Adipocyte (in vitro differentiated cells): ENCODE data around the gene TALDO1.

Experiments used
- DNase-seq: peaks from one replicate; pipeline ENCODE4 v3.0.0-alpha.2; 2015; ENCODE audit warnings: low read depth
- H3K27me3 ChIP-seq: replicated peaks from 2 replicates; pipeline ENCODE4 v1.7.0; 2013; ENCODE audit warnings: mild to moderate bottlenecking, low read length, moderate library complexity; ENCODE audit not compliant: control insufficient read depth, insufficient read depth
- H3K36me3 ChIP-seq: 2 replicates; pipeline ENCODE4 v1.7.0; 2013; ENCODE audit warnings: low read length, mild to moderate bottlenecking, moderate library complexity; ENCODE audit not compliant: control insufficient read depth, insufficient read depth, severe bottlenecking
- H3K4me1 ChIP-seq: 2 replicates; pipeline ENCODE4 v1.7.0; 2013; ENCODE audit warnings: mild to moderate bottlenecking, low read length, moderate library complexity; ENCODE audit not compliant: control insufficient read depth, insufficient read depth
- H3K4me3 ChIP-seq: 2 replicates; pipeline ENCODE4 v1.7.0; 2013; ENCODE audit warnings: mild to moderate bottlenecking, low read length, moderate library complexity
- H3K9ac ChIP-seq: 2 replicates; pipeline ENCODE4 v1.7.0; 2013; ENCODE audit warnings: mild to moderate bottlenecking, low read length, moderate library complexity
- H3K9me3 ChIP-seq: 2 replicates; pipeline ENCODE4 v1.7.0; 2013; ENCODE audit warnings: mild to moderate bottlenecking, low read length, moderate library complexity; ENCODE audit not compliant: control insufficient read depth

TALDO1 gene

GRCh38 chr11:704781-705645 lies 42.3 kb upstream of the TALDO1 start:
- Histone ChIP-seq H3K4me3 (peak overlapping the region; percentile 74), H3K9me3 (no peaks in the 10 kb centered on the region), H3K36me3 (peaks cover 19% of the 10 kb centered on the region), H3K27me3 (no peaks in the 10 kb centered on the region), H3K9ac (peak overlapping the region; percentile 95), H3K4me1 (peaks cover 29% of the 10 kb centered on the region)
- no peak for DNase-seq

GRCh38 chr11:705646-706438 lies 41.4 kb upstream of the TALDO1 start, which contains the start of gene EPS8L2:
Gene EPS8L2, plus strand, starts transcription at chr11:706231. Its CDS starts 3,177 bp downstream, at chr11:709408.
- Histone ChIP-seq H3K36me3 (peaks cover 15% of the 10 kb centered on the region), H3K27me3 (no peaks in the 10 kb centered on the region), H3K4me1 (peaks cover 37% of the 10 kb centered on the region), H3K9me3 (no peaks in the 10 kb centered on the region), H3K4me3 (peak within 1 kb of the TSS; percentile 89), H3K9ac (peak within 1 kb of the TSS; percentile 95)
- peak; percentile 38 for DNase-seq

- H3K4me3 ChIP-seq: peak overlapping the region; percentile 89
- peak overlapping the region; percentile 95 for H3K9ac ChIP-seq
- H3K4me1 ChIP-seq: peaks cover 40% of the 10 kb centered on the region
- H3K9me3 ChIP-seq: no peaks in the 10 kb centered on the region
- peak; percentile 70 for DNase-seq
- H3K27me3 ChIP-seq: no peaks in the 10 kb centered on the region
- H3K36me3 ChIP-seq: peaks cover 13% of the 10 kb centered on the region
These were observed 40.8 kb upstream of the TALDO1 start for GRCh38 chr11:706439-706956.

DNA sequence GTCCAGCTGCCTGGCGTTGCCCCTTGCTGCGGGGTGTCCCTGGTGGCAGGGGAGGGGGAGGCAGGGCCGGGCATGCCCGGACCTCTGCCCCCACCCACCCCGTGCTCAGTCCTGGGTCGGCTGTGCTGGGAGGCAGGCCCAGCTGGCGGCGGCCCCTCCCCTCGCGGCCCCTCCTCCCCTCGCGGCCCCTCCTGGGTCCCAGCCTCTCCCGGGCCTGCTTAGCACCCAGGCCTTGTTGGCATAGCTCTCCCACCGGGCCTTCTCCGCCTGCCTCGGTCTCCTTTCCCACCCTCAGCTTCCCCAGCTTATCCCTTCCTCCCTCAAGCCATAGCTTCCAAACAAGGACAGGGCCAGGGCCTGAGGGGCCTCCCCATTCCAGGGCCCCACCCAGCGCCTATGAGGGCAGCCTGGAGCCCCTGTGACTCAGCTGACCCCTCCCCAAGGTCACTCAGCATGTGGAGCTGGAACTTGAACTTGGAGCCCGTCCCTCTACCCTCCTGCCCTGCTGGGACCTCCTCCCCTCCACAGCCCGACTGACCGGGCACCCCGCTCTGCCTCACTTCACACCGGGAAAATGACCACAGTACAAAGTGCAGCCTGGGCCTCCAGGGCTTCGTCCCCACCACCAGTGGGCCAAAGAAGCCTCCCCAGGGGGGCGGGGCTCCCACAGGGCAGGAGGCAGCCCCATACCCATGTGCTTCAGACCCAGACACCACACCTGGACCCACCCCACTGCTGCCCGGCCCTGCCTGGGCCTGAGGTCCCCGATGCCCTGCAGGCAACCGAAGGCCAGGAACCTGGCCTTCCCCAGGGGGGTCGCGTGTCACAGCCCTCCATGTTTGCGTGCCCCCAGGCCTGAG lies 40.1 kb upstream of the TALDO1 start:
- Histone ChIP-seq H3K9me3 (no peaks in the 10 kb centered on the region), H3K4me1 (peaks cover 40% of the 10 kb centered on the region), H3K36me3 (peaks cover 9% of the 10 kb centered on the region), H3K9ac (peak overlapping the region; percentile 95), H3K27me3 (no peaks in the 10 kb centered on the region), H3K4me3 (peak overlapping the region; percentile 89)
- peak; percentile 36 for DNase-seq

- Histone ChIP-seq H3K9me3 (no peaks in the 10 kb centered on the region), H3K9ac (peak overlapping the region; percentile 95), H3K27me3 (no peaks in the 10 kb centered on the region), H3K4me3 (peak overlapping the region; percentile 89), H3K36me3 (peaks cover 9% of the 10 kb centered on the region), H3K4me1 (peaks cover 36% of the 10 kb centered on the region)
- DNase-seq: no peak
These were observed 39.3 kb upstream of the TALDO1 start for GRCh38 chr11:707817-708420.

- no peak for DNase-seq
- Histone ChIP-seq H3K27me3 (no peaks in the 10 kb centered on the region), H3K4me1 (peaks cover 32% of the 10 kb centered on the region), H3K4me3 (no peak overlapping the region), H3K36me3 (peaks cover 9% of the 10 kb centered on the region), H3K9ac (no peak overlapping the region), H3K9me3 (no peaks in the 10 kb centered on the region)
These were observed 38.8 kb upstream of the TALDO1 start for GRCh38 chr11:708511-708910.

DNA sequence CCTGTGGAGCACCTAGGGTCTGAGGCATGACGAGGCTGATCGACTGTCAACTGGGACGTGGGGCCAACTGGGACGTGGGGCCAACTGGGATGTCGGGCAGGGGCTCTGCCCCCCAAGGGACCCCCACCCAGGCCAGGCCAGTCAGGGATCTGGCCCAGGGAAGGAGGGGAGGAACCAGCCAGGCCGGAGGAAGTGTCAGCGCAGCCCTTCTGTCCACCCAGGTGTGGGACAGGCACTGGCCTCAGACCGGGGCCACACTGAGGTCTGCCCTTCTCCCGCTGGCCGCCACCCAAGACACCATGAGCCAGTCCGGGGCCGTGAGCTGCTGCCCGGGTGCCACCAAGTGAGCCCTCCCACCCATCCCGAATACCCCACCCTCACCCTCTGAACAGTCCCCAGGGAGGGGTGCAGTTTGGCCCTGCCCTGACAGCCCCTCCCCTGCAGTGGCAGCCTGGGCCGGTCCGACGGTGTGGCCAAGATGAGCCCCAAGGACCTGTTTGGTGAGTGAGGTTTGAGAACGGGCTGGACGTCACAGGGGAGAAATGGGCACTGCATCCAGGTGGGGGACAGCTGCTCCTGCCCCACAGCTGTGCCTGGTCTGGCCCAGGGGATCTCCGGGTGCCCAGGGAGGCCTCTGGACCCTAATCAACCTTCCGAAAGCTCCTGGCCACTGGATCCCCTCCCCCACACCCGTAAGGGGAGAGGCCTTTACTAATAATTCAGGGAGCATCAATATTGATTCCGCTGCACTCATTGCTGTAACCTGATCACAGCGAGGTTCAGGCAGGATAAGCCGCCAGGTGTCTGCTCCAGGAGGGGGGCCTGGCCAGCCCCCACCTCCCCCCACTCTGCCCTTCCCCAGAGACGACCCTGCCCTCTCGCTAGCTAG lies 37.9 kb upstream of the TALDO1 start:
- H3K9ac ChIP-seq: no peak overlapping the region
- DNase-seq: no peak

DNA sequence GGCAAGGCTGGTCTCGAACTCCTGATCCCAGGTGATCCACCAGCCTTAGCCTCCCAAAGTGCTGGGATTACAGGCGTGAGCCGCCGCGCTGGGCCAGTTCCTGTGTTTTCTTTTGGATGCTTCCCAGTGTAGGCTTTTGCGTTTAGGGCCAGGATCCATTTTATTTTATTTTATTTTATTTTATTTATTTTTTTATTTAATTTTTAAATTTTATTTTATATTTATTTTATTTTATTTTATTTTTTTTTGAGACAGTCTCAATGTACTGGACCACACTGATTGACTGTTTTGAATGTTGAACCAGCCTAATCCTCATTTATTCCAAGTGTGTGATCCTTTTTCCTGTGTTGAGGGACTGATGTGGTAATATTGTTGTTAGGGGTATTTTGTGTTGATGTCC lies 32.8 kb upstream of the TALDO1 start:
- no peaks in the 10 kb centered on the region for H3K9me3 ChIP-seq
- H3K9ac ChIP-seq: no peak overlapping the region
- no peaks in the 10 kb centered on the region for H3K27me3 ChIP-seq
- H3K36me3 ChIP-seq: no peaks in the 10 kb centered on the region
- H3K4me1 ChIP-seq: peaks cover 16% of the 10 kb centered on the region
- no peak for DNase-seq
- no peak overlapping the region for H3K4me3 ChIP-seq

More for the DNA sequence above, 37.9 kb upstream of the TALDO1 start:
- Histone ChIP-seq H3K4me1 (peaks cover 32% of the 10 kb centered on the region), H3K27me3 (no peaks in the 10 kb centered on the region), H3K9me3 (no peaks in the 10 kb centered on the region), H3K36me3 (peaks cover 6% of the 10 kb centered on the region), H3K4me3 (no peak overlapping the region)

GRCh38 chr11:719214-720016 lies 27.8 kb upstream of the TALDO1 start:
- H3K4me3 ChIP-seq: no peak overlapping the region
- H3K27me3 ChIP-seq: no peaks in the 10 kb centered on the region
- H3K36me3 ChIP-seq: no peaks in the 10 kb centered on the region
- H3K4me1 ChIP-seq: no peaks in the 10 kb centered on the region
- no peak overlapping the region for H3K9ac ChIP-seq
- H3K9me3 ChIP-seq: no peaks in the 10 kb centered on the region
- DNase-seq: no peak
